ENCODE measurements around the gene REV3L.

DNA sequence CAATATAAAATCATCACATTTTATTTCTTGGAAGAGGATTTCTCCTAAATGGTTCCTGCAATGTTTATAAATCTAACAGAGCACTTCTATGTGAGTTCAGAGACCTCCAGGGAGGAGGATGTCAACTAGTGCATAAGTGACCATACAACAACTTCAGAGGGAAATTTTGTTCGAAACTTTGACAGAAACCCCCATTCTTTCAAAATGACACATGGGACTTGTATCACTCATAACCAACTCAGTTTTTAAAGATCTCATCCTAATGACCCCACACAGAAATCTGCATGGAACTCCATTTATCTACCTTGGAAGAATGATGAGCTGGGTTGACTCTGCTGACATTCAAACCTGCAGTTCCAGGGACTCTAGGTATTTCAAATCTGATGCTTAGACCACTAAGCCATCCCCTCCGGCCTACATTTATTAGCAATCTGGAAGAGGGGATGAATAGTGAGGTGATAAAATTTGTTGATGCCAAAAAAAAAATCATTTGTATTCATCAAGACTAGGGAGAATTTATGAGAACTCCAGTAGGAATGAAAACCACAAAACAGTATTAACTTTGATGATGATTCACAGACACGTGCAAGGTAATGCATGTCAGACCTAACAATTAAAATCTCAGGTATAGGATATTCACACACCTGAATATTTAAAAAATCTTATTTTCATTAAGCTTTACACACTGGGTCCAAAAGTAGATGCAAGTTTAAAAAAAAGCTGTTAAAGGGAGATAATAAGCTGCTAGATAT is 153.0 kb downstream of the REV3L start:
- TF ChIP-seq, protein P1, sequence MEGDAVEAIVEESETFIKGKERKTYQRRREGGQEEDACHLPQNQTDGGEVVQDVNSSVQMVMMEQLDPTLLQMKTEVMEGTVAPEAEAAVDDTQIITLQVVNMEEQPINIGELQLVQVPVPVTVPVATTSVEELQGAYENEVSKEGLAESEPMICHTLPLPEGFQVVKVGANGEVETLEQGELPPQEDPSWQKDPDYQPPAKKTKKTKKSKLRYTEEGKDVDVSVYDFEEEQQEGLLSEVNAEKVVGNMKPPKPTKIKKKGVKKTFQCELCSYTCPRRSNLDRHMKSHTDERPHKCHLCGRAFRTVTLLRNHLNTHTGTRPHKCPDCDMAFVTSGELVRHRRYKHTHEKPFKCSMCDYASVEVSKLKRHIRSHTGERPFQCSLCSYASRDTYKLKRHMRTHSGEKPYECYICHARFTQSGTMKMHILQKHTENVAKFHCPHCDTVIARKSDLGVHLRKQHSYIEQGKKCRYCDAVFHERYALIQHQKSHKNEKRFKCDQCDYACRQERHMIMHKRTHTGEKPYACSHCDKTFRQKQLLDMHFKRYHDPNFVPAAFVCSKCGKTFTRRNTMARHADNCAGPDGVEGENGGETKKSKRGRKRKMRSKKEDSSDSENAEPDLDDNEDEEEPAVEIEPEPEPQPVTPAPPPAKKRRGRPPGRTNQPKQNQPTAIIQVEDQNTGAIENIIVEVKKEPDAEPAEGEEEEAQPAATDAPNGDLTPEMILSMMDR (IDR thresholded peaks at IDR 0.05): no peak
- TF ChIP-seq POLR2A (IDR thresholded peaks at IDR 0.05; ENCODE audit: low read depth): no peak
- TF ChIP-seq POLR2AphosphoS5 (IDR thresholded peaks at IDR 0.05): no peak
- TF ChIP-seq EP300 (IDR thresholded peaks at IDR 0.05): no peak

Data from esophagus muscularis mucosa (tissue), 4 donors.